K562 (cell line): ENCODE data around the gene IL11. TPM values are rescaled to one million over a fixed set of nuclear protein-coding genes. Genes with fewer than 3 reads are reported as not detected.

Experiments used
- AFF1 ChIP-seq, 2 experiments: fragments of 450-650 bp; IDR thresholded peaks; 2 replicates each; pipeline ENCODE4 v1.6.1; 2018; ENCODE audit warnings: mild to moderate bottlenecking in 2 of 2, low read depth in 1 of 2; ENCODE audit not compliant: partially characterized antibody in 2 of 2
- DACH1 ChIP-seq: fragments of 450-650 bp; IDR thresholded peaks from 2 replicates; pipeline ENCODE4 v1.6.1; 2018; ENCODE audit not compliant: partially characterized antibody
- EWSR1 ChIP-seq: fragments of 450-650 bp; IDR thresholded peaks from 2 replicates; pipeline ENCODE4 v1.6.1; 2018; ENCODE audit warnings: borderline replicate concordance, mild to moderate bottlenecking, low read depth, moderate library complexity; ENCODE audit not compliant: partially characterized antibody
- HNRNPL ChIP-seq: fragments of 200-400 bp; formaldehyde crosslinking; IDR thresholded peaks from 2 replicates; pipeline ENCODE4 v1.6.1; 2017; ENCODE audit warnings: low read depth, mild to moderate bottlenecking, low read length
- HOMEZ ChIP-seq: fragments of 250-450 bp; sonication (Bioruptor Pico); IDR thresholded peaks from 2 replicates; pipeline ENCODE4 v1.4.0; 2020; ENCODE audit warnings: mild to moderate bottlenecking, moderate library complexity
- KDM4B ChIP-seq, 2 experiments: fragments of 450-650 bp in 1 of 2; sonication (generic) in 1 of 2; IDR thresholded peaks; 2 replicates each; pipeline ENCODE4 v1.6.1; 2016 to 2017; ENCODE audit warnings: borderline replicate concordance in 2 of 2, antibody characterized with exemption in 1 of 2, low read depth in 1 of 2, mild to moderate bottlenecking in 1 of 2
- MCM5 ChIP-seq: fragments of 450-650 bp; IDR thresholded peaks from 2 replicates; pipeline ENCODE4 v1.6.1; 2016; ENCODE audit warnings: low read depth
- PURB ChIP-seq: sonication (generic); formaldehyde crosslinking; IDR thresholded peaks from 2 replicates; pipeline ENCODE4 v1.9.0; 2021; ENCODE audit warnings: low read depth, mild to moderate bottlenecking, missing genetic modification reagents
- SMARCC2 ChIP-seq: fragments of 450-650 bp; IDR thresholded peaks from 2 replicates; pipeline ENCODE4 v1.6.1; 2017; ENCODE audit warnings: antibody characterized with exemption, moderate library complexity, mild to moderate bottlenecking, low read depth
- STAT5B ChIP-seq: fragments of 250-450 bp; sonication (Bioruptor Pico); IDR thresholded peaks from 2 replicates; pipeline ENCODE4 v1.8.0; 2021; ENCODE audit warnings: mild to moderate bottlenecking, inconsistent platforms
- THAP12 ChIP-seq: fragments of 250-450 bp; sonication (Bioruptor Pico); IDR thresholded peaks from 2 replicates; pipeline ENCODE4 v1.9.0; 2021; ENCODE audit warnings: mild to moderate bottlenecking, inconsistent platforms
- YBX1 ChIP-seq: fragments of 450-650 bp; IDR thresholded peaks from 2 replicates; pipeline ENCODE4 v1.7.1; 2016; ENCODE audit warnings: mild to moderate bottlenecking
- ZBTB8A ChIP-seq: fragments of 450-650 bp; IDR thresholded peaks from 2 replicates; pipeline ENCODE4 v1.6.1; 2018; ENCODE audit warnings: mild to moderate bottlenecking, moderate library complexity; ENCODE audit not compliant: partially characterized antibody
- ZNF175 ChIP-seq: fragments of 200-800 bp; sonication (Bioruptor generic); IDR thresholded peaks from 2 replicates; pipeline ENCODE4 v1.6.1; 2016; ENCODE audit warnings: low read depth, mild to moderate bottlenecking, missing genetic modification characterization, missing compliant biosample characterization
- ZNF324 ChIP-seq: fragments of 250-450 bp; sonication (Bioruptor Pico); IDR thresholded peaks from 2 replicates; pipeline ENCODE4 v1.4.0; 2020; ENCODE audit warnings: mild to moderate bottlenecking
- polyA plus RNA-seq, 8 experiments: library from polyadenylated mRNA; depleted of rRNA in 4 of 8; stranded (reverse) in 5 of 8; unstranded in 3 of 8; fragments of >200 nt; fragmentation: Nextera tagmentation in 2 of 8; fragmentation: Illumina TruSeq in 1 of 8; extraction: Ambion mirVana in 2 of 8; extraction: Trizol in 1 of 8; gene quantifications; 2 replicates each; pipeline versions ENCODE4 v1.2.1 to v1.2.3, GENCODE V29; 2011 to 2014; ENCODE audit warnings: inconsistent platforms in 1 of 8, missing spikeins in 1 of 8
- total RNA-seq, 7 experiments: library from RNA; depleted of rRNA in 6 of 7; stranded (reverse); fragments of >200 nt in 6 of 7; fragmentation: Illumina TruSeq in 2 of 7; extraction: Trizol in 2 of 7; gene quantifications; 2 replicates each; pipeline versions ENCODE4 v1.2.1 to v1.2.3, GENCODE V29; 2011 to 2021; ENCODE audit warnings: low replicate concordance in 1 of 7
- TF ChIP-seq, protein P1 (sequence below): fragments of 150-350 bp; IDR thresholded peaks from 2 replicates; pipeline ENCODE4 v1.6.1; 2014; ENCODE audit warnings: low read depth, mild to moderate bottlenecking, low read length, borderline replicate concordance

The IL11 gene
- total and polyA plus RNA-seq, 9 of the 15 experiments (the other 6 are each of a cell fraction or from before 2014, with no cell fraction given): 0.04 to 0.42 (median 0.06) TPM; not detected in 6

DNA sequence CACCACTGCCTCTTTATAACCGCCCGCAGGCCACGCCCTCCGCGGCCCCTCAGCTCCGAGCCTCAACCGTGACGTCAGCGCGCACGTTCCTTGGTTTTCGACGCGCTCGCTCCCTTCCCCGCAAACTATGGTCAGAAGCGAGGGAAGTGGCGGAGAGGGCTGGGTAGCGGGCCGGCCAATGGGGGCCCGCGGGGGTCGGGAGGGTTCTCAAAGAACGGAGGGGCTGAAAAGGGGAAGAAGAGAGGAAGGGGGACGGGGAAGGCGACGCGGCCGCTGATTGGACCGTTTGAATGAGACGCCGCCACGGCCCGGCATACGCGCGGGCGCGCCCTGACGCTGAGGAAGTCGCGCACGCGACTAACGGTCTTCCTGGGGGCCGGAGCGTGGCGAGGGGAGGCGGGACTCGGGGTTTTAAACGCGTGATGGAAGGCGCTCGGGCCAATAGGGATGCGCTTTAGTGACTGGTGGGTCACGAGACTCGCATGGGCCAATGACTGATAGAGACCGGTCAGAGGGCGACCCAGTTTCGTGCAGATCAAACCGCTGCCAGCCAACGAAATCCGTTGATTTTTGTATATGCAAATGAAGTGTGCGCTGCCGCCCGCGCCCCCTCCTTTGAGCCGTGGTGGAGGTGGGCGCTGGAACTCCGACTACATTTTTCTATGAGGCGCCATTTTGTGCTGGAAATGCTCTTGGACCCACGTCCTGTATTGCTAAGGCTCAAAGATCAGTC lies 37.7 kb upstream of the IL11 start (continued):
- TF ChIP-seq THAP12 (CRISPR knock-in tag): no peak
- TF ChIP-seq HNRNPL: no peak
- TF ChIP-seq, protein P1, sequence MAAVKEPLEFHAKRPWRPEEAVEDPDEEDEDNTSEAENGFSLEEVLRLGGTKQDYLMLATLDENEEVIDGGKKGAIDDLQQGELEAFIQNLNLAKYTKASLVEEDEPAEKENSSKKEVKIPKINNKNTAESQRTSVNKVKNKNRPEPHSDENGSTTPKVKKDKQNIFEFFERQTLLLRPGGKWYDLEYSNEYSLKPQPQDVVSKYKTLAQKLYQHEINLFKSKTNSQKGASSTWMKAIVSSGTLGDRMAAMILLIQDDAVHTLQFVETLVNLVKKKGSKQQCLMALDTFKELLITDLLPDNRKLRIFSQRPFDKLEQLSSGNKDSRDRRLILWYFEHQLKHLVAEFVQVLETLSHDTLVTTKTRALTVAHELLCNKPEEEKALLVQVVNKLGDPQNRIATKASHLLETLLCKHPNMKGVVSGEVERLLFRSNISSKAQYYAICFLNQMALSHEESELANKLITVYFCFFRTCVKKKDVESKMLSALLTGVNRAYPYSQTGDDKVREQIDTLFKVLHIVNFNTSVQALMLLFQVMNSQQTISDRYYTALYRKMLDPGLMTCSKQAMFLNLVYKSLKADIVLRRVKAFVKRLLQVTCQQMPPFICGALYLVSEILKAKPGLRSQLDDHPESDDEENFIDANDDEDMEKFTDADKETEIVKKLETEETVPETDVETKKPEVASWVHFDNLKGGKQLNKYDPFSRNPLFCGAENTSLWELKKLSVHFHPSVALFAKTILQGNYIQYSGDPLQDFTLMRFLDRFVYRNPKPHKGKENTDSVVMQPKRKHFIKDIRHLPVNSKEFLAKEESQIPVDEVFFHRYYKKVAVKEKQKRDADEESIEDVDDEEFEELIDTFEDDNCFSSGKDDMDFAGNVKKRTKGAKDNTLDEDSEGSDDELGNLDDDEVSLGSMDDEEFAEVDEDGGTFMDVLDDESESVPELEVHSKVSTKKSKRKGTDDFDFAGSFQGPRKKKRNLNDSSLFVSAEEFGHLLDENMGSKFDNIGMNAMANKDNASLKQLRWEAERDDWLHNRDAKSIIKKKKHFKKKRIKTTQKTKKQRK: no peak
- TF ChIP-seq ZNF175 (CRISPR knock-in tag): peak; percentile 68; the same call in 1 of the 2 replicates
- TF ChIP-seq SMARCC2: no peak
- TF ChIP-seq ZBTB8A: no peak
- no peak for TF ChIP-seq HOMEZ (CRISPR knock-in tag)
- no peak for TF ChIP-seq ZNF324 (CRISPR knock-in tag)
- TF ChIP-seq KDM4B (IDR thresholded peaks at IDR 0.05; ENCODE audit: borderline replicate concordance in 2 of 2, low read depth in 1 of 2): no peak; a peak in 1 of 4 replicates
- no peak for TF ChIP-seq MCM5
- no peak for TF ChIP-seq AFF1 (IDR thresholded peaks at IDR 0.05; ENCODE audit: low read depth in 1 of 2, partially characterized antibody in 2 of 2)
- no peak for TF ChIP-seq YBX1
- TF ChIP-seq DACH1: no peak
- no peak for TF ChIP-seq STAT5B (CRISPR knock-in tag)
- TF ChIP-seq EWSR1: no peak
- TF ChIP-seq PURB (CRISPR knock-in tag): no peak
